Measurements from ENCODE around the gene ZNF662. TPM values are rescaled to one million over a fixed set of nuclear protein-coding genes. Genes with fewer than 3 reads are reported as not detected.

ZNF662 gene
- total RNA-seq, 1 experiment from 2014 or later, result 0.04 TPM

Other genes with a start within 250 kb of the ZNF662 start
- not detected in 2 replicates for gene KLHL40, start 220.6 kb upstream of the ZNF662 start, total RNA-seq (2014; rRNA removed)
- gene HHATL, start 203.3 kb upstream of the ZNF662 start, total RNA-seq (2014; rRNA removed), result not detected in 2 replicates
- 0.47 TPM in 1 of 2 replicates, not detected in the other for gene CCDC13, start 132.9 kb upstream of the ZNF662 start, total RNA-seq (2014; rRNA removed)
- 118 and 154 TPM in 2 replicates for gene HIGD1A, start 101.7 kb upstream of the ZNF662 start, total RNA-seq (2014; rRNA removed)
- 1.3 and 3.9 TPM in 2 replicates for gene ACKR2, start 96.7 kb upstream of the ZNF662 start, total RNA-seq (2014; rRNA removed)
- gene CYP8B1, start 30.3 kb upstream of the ZNF662 start, total RNA-seq (2014; rRNA removed), result not detected in 2 replicates
- gene GASK1A, start 73.2 kb downstream of the ZNF662 start, total RNA-seq (2014; rRNA removed), result 1.9 and 2.5 TPM in 2 replicates
- gene POMGNT2, start 199.9 kb downstream of the ZNF662 start, total RNA-seq (2014; rRNA removed), result 45.7 and 51.5 TPM in 2 replicates

All from PC-3 (cell line).